Middle frontal gyrus (tissue), 1 donor: ENCODE data around the gene CCDC15.
"Not testable (repeated sequence)": the region's sequence is repeated elsewhere in the genome, so short reads cannot be mapped to it uniquely, and the experiment has no call there.

Experiments
- DNase-seq: peaks from one replicate; pipeline ENCODE4 v3.0.0-alpha.2; 2015; ENCODE audit warnings: low spot score; ENCODE audit errors: extremely low spot score

Gene CCDC15

GRCh38 chr11:124987096-124987495 lies 33.1 kb downstream of the CCDC15 start:
- DNase-seq, result no peak

- DNase-seq, result no peak
Measured at GRCh38 chr11:124988063-124988462, 34.1 kb downstream of the CCDC15 start.

GRCh38 chr11:125001079-125001778 lies 47.2 kb downstream of the CCDC15 start:
- DNase-seq, result no peak

DNA sequence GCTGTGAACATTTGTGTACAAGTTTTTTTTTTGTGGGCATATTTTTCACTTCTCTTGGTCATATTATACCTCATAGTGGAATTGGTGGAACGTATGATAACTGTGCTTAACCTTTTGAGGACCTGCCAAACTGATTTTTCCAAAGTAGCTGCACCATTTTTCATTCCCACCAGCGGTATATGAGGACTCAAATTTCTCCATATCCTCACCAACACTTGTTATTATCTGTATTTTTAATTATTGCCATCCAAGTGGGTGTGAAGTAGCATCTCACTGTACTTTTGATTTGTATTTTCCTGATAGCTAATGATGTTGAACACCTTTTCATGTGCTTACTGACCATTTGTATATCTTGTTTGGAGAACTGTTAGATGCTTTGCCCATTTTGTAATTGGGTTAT lies 47.8 kb downstream of the CCDC15 start:
- no peak for DNase-seq

DNA sequence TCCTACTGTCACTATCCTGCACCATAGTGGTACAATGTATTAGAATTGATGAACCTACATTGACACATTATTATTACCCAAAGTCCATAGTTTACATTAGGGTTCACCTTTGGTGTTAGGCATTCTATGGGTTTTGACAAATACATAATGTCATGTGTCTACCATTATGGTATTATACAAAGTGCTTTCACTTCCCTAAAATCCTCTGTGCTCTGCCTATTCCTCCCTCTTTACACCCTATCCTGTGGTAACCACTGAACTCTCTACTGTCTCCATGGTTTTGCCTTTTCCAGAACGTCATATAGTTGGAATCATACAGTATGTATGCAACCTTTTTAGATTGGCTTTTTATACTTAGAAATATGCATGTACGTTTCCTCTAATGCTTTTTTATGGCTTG lies 51.5 kb downstream of the CCDC15 start:
- DNase-seq, result no peak

DNA sequence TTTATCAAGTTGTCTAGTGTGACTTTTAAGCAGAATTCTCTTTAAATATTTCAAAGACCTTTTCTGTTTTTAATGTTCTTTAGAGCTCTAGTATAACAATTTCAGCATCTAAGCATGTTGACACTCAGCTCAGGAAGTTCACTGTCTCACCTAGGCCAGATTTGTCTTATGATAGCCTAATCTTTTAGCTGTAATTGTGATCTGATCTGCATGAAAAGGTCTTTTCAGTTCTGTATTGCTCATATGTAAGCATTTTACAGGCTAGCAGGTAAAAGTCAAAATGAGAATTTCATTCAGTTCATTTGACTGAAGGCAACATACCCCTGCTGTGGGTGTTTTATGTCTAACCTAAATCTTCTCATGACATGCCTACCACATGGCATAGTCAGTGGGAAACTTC lies 62.4 kb downstream of the CCDC15 start:
- DNase-seq, result no peak

DNA sequence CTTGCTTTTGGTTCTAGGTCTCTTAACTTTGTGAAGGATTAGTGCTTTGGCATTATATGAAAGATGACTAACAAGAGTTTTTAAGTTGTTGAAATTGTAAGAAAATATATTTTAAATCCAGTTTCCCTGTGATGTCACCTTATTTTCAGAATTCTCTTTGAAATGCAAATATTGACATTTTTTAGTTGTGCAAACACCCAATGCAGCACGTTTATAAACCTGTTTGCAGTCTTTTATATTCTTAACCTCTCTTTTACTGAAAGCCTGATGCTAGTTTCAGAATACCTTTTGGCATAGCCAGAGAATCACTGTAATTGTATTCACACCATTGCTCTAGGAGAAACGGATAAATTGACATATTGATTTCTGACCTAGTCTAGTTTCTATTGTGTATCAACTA lies 66.3 kb downstream of the CCDC15 start:
- DNase-seq, result no peak

- no peak for DNase-seq
Measured at GRCh38 chr11:125022551-125022950, 68.5 kb downstream of the CCDC15 start.

GRCh38 chr11:125025968-125026367 lies 72.0 kb downstream of the CCDC15 start:
- DNase-seq, result no peak

- not testable (repeated sequence) for DNase-seq
Measured at GRCh38 chr11:125029431-125029830, 75.4 kb downstream of the CCDC15 start.

DNA sequence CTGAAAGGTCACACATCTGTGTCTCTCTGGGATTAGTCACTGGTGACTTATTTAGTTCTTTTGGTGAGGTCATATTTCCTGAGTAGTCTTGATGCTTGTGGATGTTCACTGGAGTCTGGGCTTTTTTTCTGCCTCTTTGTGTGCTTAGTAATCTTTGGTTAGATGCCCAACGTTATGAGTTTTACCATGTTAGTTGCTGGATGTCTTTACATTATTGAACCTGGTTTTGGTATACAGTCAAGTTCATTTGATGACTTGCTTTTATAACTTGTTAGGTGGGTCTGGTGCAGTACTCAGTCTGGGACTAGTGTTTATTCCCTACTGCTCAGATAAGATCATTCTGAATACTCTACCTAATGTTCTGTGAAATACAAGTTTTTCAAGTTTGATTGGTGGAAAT lies 82.9 kb downstream of the CCDC15 start:
- DNase-seq, result no peak

DNA sequence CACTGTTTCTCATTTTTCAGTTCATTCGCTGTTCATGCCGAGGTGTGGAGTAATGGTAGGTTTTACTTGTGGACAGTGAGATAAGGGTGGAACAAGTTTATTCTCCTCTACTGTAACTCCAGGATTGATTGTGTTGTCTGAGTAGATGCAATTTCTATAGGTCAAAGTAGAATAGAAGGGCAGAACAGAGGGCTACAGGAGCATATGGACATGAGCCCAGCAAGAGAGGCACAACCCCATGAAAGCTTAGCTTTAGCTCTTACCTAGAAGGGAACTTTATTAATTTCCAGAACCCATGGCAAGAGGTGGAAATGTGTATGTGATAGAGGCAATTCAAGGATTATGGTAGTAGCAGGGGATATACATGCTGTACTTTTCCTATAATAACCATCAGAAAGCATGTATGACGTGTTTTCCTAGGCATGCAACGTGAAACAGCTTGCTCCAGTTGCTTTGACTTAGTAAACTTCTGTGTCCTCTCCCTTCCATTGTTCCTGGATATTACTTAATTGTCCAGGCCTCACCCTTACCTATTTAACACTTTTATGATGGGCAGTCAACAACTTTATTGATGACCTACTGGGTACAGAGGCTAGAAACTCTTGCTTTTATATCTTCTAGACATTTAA lies 95.3 kb downstream of the CCDC15 start:
- no peak for DNase-seq

GRCh38 chr11:125052047-125052446 lies 98.0 kb downstream of the CCDC15 start:
- no peak for DNase-seq

DNA sequence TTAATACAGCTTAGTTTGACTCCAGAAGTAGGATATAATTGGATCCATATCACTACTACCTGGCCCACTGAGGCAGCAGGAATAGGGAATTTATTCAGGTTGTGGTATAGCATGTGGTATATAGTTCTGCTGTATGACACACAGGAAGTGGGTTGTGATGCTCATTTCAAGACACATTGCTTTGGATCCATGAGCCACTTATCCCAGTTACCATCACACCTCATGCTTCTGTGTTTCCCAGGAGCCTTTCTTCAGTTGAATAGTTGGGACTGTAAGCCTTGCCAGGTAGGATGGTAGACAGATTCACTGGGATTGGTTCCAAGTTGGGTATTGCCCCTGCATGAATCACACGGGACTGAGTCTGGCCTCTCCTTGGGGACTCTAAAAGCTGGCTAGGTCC lies 99.2 kb downstream of the CCDC15 start:
- no peak for DNase-seq

DNA sequence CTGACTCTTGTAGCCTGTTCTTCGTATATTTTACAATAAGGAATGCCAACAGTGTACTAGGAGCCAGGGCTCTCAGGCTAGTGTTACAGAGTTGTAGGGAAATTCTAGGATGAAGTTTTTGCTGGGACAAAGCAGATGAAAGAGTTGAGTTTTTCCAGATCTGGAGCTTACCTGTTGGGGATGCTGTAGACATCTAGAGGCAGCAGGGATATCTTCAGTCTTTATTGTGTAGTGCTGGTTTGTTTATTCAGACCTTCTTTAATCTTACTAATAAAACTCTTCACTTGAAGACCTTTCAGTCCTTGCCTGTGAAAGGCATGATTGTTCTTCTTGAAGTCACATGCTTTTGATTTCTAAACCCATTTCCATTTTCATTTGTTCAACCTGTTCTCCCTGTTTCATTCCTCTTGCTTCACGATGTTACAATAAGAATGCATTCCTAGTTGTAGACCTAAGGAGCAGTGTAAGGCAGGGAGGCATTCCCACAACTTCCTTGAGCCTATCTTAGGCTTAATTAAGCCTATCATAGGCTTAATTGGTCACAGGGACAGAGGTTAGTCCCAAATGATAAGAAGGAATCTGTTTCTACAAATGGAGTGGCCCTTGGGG lies 101.2 kb downstream of the CCDC15 start:
- no peak for DNase-seq

DNA sequence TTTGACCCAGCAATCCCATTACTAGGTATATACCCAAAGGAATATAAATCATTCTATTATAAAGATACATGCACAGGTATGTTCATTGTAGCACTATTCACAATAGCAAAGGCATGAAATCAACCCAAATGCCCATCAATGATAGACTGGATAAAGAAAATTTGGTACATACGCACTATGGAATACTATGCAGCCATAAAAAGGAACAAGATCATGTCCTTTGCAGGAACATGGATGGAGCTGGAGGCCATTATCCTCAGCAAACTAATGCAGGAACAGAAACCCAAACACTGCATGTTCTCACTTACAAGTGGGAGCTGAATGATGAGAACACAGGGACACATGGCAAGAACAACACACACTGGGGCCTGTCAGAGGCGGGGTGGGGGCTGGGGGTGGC lies 102.1 kb downstream of the CCDC15 start:
- DNase-seq, result not testable (repeated sequence)

DNA sequence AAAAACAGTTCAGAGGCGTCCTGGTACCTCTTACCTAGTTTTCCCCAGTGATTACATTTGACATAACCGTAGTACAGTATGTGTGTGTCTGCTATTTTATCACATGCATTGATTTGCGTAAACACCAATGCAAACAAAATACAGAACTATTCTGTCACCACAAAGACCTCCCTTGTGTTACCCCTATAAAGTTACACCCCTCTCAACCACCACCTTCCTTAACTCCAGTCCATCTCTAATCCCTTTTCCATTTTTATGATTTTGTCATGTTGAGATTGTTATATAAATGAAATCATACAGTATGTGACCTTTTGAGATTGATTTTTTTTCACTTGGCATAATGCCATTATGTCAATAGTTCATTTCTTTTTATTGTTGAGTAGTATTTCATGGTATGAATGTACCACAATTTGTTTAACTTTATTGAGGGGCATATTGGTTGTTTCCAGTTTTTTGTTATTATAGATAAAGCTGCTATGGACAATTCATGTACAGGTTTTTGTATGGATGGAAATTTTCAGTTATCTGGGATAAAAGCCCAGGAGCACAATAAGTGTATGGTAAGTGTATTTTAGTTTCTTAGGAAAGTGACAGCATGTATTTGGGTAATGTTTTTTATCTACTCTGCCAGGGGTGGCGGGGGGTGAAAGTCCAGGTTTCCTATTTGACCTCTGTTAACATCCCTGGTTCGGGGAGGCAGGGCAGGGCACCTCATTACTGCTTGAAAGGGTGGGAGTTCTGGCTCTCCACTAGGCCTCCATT lies 103.1 kb downstream of the CCDC15 start:
- DNase-seq, result no peak

DNA sequence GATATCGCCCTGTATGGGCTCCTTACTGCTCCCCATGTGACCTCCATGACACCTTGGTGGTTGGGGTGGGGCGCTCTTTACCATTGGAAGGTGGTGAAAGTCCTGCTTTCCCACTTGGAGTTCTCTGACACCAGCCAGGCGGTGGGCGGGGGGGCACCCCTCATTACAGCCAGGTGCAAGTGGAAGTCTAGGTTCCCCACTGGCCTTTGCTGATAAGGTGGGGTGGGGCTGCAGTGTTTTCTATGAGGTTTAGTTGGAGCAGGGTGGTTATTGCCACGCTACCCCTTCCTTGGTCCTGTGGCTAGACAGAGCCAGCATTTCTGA lies 103.7 kb downstream of the CCDC15 start:
- DNase-seq, result no peak

- no peak for DNase-seq
Measured at GRCh38 chr11:125061281-125061680, 107.3 kb downstream of the CCDC15 start.

DNA sequence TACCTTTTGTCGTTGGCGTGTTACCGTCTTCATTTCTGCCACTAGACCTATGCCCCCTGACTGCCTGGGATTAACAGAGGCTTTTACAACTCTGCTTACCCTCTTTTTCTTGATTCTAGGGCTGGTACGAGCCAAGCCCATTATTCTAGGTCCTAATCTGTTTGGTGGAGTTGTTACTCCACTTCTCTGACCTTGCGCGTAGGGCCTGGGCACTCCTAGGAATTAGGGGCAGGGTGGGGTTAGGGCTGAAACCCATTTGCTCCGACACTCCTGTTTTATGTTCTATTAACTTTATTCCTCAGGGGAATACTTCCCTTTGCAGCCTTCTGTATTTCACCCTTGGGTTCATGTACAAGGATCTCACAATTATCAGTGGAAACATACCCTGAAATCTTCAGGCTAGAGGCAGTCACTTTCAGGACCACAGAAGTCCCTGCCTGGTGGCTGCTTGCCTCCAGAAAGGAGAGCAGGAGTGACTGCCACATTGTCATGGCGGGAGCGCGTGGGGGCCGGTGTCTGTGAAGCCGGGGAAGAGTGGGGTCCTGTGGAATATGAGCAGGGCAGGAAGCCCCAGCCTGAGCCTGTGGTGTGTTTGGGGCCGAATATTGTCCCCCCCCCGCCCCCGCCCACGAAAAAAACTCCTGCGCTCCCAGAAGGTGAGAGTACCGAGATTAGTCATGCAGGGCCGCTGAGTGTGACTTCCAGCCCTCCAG lies 108.4 kb downstream of the CCDC15 start:
- no peak for DNase-seq

DNA sequence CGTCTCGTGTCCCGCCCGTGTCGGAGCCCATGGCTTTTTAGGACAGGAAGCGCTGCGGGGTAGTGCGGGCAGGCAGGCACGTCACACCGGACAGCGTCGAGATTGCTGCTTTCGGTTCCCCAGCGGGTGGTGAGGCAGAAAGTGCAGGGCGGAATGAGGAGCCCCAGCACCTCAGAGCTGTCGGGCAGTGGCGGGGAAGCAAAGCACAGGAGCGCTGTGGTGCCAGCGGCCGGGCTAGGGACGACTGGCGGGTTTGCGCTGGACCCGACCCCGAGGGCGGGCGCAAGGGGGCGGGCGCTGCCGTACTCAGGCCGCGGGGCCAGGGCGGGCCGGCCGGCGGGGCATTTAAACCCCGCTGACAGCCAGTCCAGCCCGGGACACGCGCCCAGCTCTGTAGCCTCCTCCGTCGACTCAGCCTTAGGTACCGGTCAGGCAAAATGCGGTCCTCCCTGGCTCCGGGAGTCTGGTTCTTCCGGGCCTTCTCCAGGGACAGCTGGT lies 109.0 kb downstream of the CCDC15 start, which contains the start of gene SLC37A2:
TSS of gene SLC37A2 (plus strand) at position 375 of the 498 bp plus-strand sequence. CDS start at position 438, 63 bp downstream.
- DNase-seq, result peak; percentile 5
